Nephron progenitor cell (in vitro differentiated cells): Measurements from ENCODE around the gene CHL1.

Experiments
- DNase-seq: peaks from one replicate; pipeline ENCODE4 v3.0.0; 2021
- H3K27ac Mint-ChIP-seq: 2 replicates; pipeline ENCODE4 v1.8.0; 2021; ENCODE audit warnings: mild to moderate bottlenecking, moderate library complexity, mixed read lengths
- H3K27me3 Mint-ChIP-seq: 2 replicates; pipeline ENCODE4 v1.8.0; 2021; ENCODE audit warnings: mild to moderate bottlenecking, low read depth, mixed read lengths; ENCODE audit not compliant: poor library complexity
- H3K36me3 Mint-ChIP-seq: 2 replicates; pipeline ENCODE4 v1.8.0; 2021; ENCODE audit warnings: low read depth, mixed read lengths
- H3K4me1 Mint-ChIP-seq: 2 replicates; pipeline ENCODE4 v1.8.0; 2021; ENCODE audit warnings: mixed read lengths
- H3K4me3 Mint-ChIP-seq: 2 replicates; pipeline ENCODE4 v1.8.0; 2021; ENCODE audit warnings: mild to moderate bottlenecking, moderate library complexity, mixed read lengths
- H3K9me3 Mint-ChIP-seq: 2 replicates; pipeline ENCODE4 v1.8.0; 2021; ENCODE audit warnings: mild to moderate bottlenecking, moderate library complexity, mixed read lengths
- CTCF ChIP-seq: fragments of 200-600 bp; sonication (generic); IDR thresholded peaks from 2 replicates; pipeline ENCODE4 v1.5.0; 2021; ENCODE audit warnings: antibody characterized with exemption

The CHL1 gene

GRCh38 chr3:260898-261297 is 64.3 kb downstream of the CHL1 start:
- no peak for TF ChIP-seq CTCF
- Mint-ChIP-seq H3K36me3 (no peaks in the 10 kb centered on the region), H3K27me3 (no peaks in the 10 kb centered on the region), H3K27ac (no peak overlapping the region), H3K4me1 (no peaks in the 10 kb centered on the region), H3K4me3 (no peak overlapping the region), H3K9me3 (no peaks in the 10 kb centered on the region)
- no peak for DNase-seq

GRCh38 chr3:263393-263792 is 66.8 kb downstream of the CHL1 start:
- H3K27ac Mint-ChIP-seq, result no peak overlapping the region
- no peaks in the 10 kb centered on the region for H3K27me3 Mint-ChIP-seq
- TF ChIP-seq CTCF, result no peak
- no peaks in the 10 kb centered on the region for H3K36me3 Mint-ChIP-seq
- DNase-seq, result no peak
- no peaks in the 10 kb centered on the region for H3K4me1 Mint-ChIP-seq
- H3K4me3 Mint-ChIP-seq, result no peak overlapping the region
- no peaks in the 10 kb centered on the region for H3K9me3 Mint-ChIP-seq

- Mint-ChIP-seq H3K36me3 (no peaks in the 10 kb centered on the region), H3K4me1 (no peaks in the 10 kb centered on the region), H3K9me3 (no peaks in the 10 kb centered on the region), H3K27ac (no peak overlapping the region), H3K27me3 (no peaks in the 10 kb centered on the region), H3K4me3 (no peak overlapping the region)
- no peak for DNase-seq
- TF ChIP-seq CTCF, result no peak
Measured at GRCh38 chr3:264394-265156, 68.0 kb downstream of the CHL1 start.

- Mint-ChIP-seq H3K4me3 (no peak overlapping the region), H3K4me1 (no peaks in the 10 kb centered on the region), H3K36me3 (no peaks in the 10 kb centered on the region), H3K9me3 (no peaks in the 10 kb centered on the region), H3K27ac (no peak overlapping the region), H3K27me3 (no peaks in the 10 kb centered on the region)
- TF ChIP-seq CTCF, result no peak
- no peak for DNase-seq
Measured at GRCh38 chr3:267101-267500, 70.5 kb downstream of the CHL1 start.

- Mint-ChIP-seq H3K27ac (no peak overlapping the region), H3K27me3 (no peaks in the 10 kb centered on the region), H3K4me3 (no peak overlapping the region), H3K4me1 (no peaks in the 10 kb centered on the region), H3K36me3 (no peaks in the 10 kb centered on the region), H3K9me3 (no peaks in the 10 kb centered on the region)
- no peak for TF ChIP-seq CTCF
- no peak for DNase-seq
Measured at GRCh38 chr3:270688-271087, 74.1 kb downstream of the CHL1 start.

- DNase-seq, result no peak
- H3K9me3 Mint-ChIP-seq, result no peaks in the 10 kb centered on the region
- H3K4me3 Mint-ChIP-seq, result no peak overlapping the region
Measured at GRCh38 chr3:274927-275326, 78.4 kb downstream of the CHL1 start.

More at GRCh38 chr3:274927-275326, 78.4 kb downstream of the CHL1 start:
- Mint-ChIP-seq H3K4me1 (no peaks in the 10 kb centered on the region), H3K27ac (no peak overlapping the region), H3K36me3 (no peaks in the 10 kb centered on the region), H3K27me3 (no peaks in the 10 kb centered on the region)
- TF ChIP-seq CTCF, result no peak
